Measurements from ENCODE around the gene KATNA1.

DNA sequence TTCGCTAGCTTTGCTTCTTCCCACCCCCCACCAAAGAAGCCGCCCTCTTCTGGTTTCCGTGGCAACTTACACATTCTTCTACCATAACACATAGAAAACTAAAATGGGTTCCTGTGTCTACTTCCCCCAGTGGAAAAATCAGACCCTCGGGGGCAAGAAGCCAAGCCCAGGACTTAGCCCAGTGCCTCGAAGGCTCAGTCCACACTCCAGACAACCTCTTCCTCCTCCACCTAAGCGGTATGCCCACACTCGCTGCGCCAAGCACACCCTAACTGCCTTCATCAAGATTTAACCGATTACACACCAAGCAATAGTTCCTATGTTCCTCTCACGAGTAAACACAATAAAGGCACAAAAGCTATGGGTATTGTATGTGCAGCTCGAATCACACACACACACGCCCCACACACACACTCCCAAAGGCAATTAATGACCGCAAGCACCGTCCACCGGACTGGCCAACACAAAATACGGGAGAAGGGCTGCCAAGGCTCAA lies 103.2 kb downstream of the KATNA1 start:
- TF ChIP-seq, protein P1, sequence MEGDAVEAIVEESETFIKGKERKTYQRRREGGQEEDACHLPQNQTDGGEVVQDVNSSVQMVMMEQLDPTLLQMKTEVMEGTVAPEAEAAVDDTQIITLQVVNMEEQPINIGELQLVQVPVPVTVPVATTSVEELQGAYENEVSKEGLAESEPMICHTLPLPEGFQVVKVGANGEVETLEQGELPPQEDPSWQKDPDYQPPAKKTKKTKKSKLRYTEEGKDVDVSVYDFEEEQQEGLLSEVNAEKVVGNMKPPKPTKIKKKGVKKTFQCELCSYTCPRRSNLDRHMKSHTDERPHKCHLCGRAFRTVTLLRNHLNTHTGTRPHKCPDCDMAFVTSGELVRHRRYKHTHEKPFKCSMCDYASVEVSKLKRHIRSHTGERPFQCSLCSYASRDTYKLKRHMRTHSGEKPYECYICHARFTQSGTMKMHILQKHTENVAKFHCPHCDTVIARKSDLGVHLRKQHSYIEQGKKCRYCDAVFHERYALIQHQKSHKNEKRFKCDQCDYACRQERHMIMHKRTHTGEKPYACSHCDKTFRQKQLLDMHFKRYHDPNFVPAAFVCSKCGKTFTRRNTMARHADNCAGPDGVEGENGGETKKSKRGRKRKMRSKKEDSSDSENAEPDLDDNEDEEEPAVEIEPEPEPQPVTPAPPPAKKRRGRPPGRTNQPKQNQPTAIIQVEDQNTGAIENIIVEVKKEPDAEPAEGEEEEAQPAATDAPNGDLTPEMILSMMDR (conservative IDR thresholded peaks at IDR 0.05) = no peak
- no peak for TF ChIP-seq ZFX (IDR thresholded peaks at IDR 0.05)

Data from C4-2B (cell line).